Endothelial cell of umbilical vein (primary cell): ENCODE data around the gene LYSMD4. TPM values are rescaled to one million over a fixed set of nuclear protein-coding genes. Genes with fewer than 3 reads are reported as not detected.

Experiments
- BruUV-seq: library from RNA; stranded (reverse); fragments of 400-500 nt; replicated peaks from 2 replicates; lab custom pipeline; 2021; lab: Mats Ljungman, UMichigan
- CTCF ChIA-PET: fragments of 300-600, 350-600 bp; sonication (Branson Sonifier 250); formaldehyde crosslinking; loops from one replicate; lab custom pipeline; 2021; ENCODE audit warnings: antibody characterized with exemption, inconsistent platforms; lab: Charles Lee
- POLR2A ChIA-PET: fragments of 300-600, 350-600 bp; sonication (Branson Sonifier 250); formaldehyde crosslinking; loops from one replicate; lab custom pipeline; 2021; ENCODE audit warnings: antibody characterized with exemption, inconsistent platforms; lab: Charles Lee
- DNase-seq: peaks from one replicate; pipeline ENCODE4 v3.0.0-alpha.2; 2011; ENCODE audit warnings: low read depth, low spot score
- FAIRE-seq: peaks from 2 replicates; lab custom pipeline; 2011; peaks lifted over from hg19 to GRCh38; lab: Jason Lieb, UNC
- H2AFZ ChIP-seq: 2 replicates; pipeline ENCODE4 v1.6.0; 2012; ENCODE audit warnings: low read depth, low read length, control low read depth, inconsistent platforms
- H3K27ac ChIP-seq: 2 replicates; pipeline ENCODE4 v1.5.1; 2011; ENCODE audit warnings: low read depth, mild to moderate bottlenecking, control low read depth, low read length, moderate library complexity; ENCODE audit not compliant: insufficient read depth
- H3K27me3 ChIP-seq, 2 experiments: 2 replicates each; pipeline versions ENCODE4 v1.6.0 to v1.6.1; 2011; ENCODE audit warnings: low read length in 2 of 2, mixed read lengths in 1 of 2; ENCODE audit not compliant: control insufficient read depth in 2 of 2, insufficient read depth in 2 of 2
- H3K36me3 ChIP-seq, 2 experiments: 2 replicates in 1 of 2; 3 replicates in 1 of 2; pipeline ENCODE4 v1.5.1; 2011; ENCODE audit warnings: low read length in 2 of 2, mild to moderate bottlenecking in 1 of 2, moderate library complexity in 1 of 2; ENCODE audit not compliant: control insufficient read depth in 2 of 2, insufficient read depth in 2 of 2; ENCODE audit errors: extremely low read depth in 1 of 2
- H3K4me1 ChIP-seq: 3 replicates; pipeline ENCODE4 v1.5.1; 2011; ENCODE audit warnings: mild to moderate bottlenecking, low read length; ENCODE audit not compliant: control insufficient read depth, insufficient read depth; ENCODE audit errors: extremely low read depth
- H3K4me2 ChIP-seq: 2 replicates; pipeline ENCODE4 v1.6.1; 2011; ENCODE audit warnings: low read length, control low read depth, mixed read lengths; ENCODE audit not compliant: insufficient read depth
- H3K4me3 ChIP-seq, 3 experiments: fragments of 200-600 bp in 1 of 3; sonication (generic), shearing (Covaris generic) in 1 of 3; replicated peaks in 1 of 3; 2 replicates each; pipeline ENCODE4 v1.5.1; 2011 to 2016; ENCODE audit warnings: control low read depth in 3 of 3, low read length in 3 of 3, mild to moderate bottlenecking in 2 of 3, inconsistent platforms in 1 of 3, low read depth in 1 of 3, moderate library complexity in 1 of 3; ENCODE audit not compliant: insufficient read depth in 1 of 3
- H3K79me2 ChIP-seq: 2 replicates; pipeline ENCODE4 v1.6.0; 2012; ENCODE audit warnings: low read length, inconsistent platforms; ENCODE audit not compliant: control insufficient read depth, insufficient read depth
- H3K9ac ChIP-seq: replicated peaks from 2 replicates; pipeline ENCODE3; 2011; ENCODE audit warnings: low read length, control low read depth; ENCODE audit not compliant: insufficient read depth; ENCODE audit errors: extremely low read depth
- H3K9me1 ChIP-seq: replicated peaks from 3 replicates; pipeline ENCODE4 v1.6.0; 2011; ENCODE audit warnings: mild to moderate bottlenecking, low read length; ENCODE audit not compliant: control insufficient read depth, insufficient read depth; ENCODE audit errors: extremely low read depth
- H3K9me3 ChIP-seq: replicated peaks from 2 replicates; pipeline ENCODE4 v1.5.1; 2012; ENCODE audit warnings: low read length, inconsistent platforms; ENCODE audit not compliant: control insufficient read depth, insufficient read depth
- H4K20me1 ChIP-seq: replicated peaks from 2 replicates; pipeline ENCODE3; 2011; ENCODE audit warnings: mild to moderate bottlenecking, low read length; ENCODE audit not compliant: control insufficient read depth, insufficient read depth; ENCODE audit errors: extremely low read depth
- EZH2 ChIP-seq: IDR thresholded peaks from 2 replicates; pipeline ENCODE4 v1.6.1; 2012; ENCODE audit warnings: borderline replicate concordance, low read depth, mild to moderate bottlenecking, moderate library complexity, low read length, inconsistent platforms; ENCODE audit not compliant: severe bottlenecking
- FOS ChIP-seq: IDR thresholded peaks from 2 replicates; pipeline ENCODE4 v1.6.1; 2011; ENCODE audit warnings: mild to moderate bottlenecking, low read length, moderate library complexity, borderline replicate concordance; ENCODE audit not compliant: insufficient read depth
- GATA2 ChIP-seq: IDR thresholded peaks from 2 replicates; pipeline ENCODE4 v1.7.0; 2011; ENCODE audit warnings: low read depth, mild to moderate bottlenecking, moderate library complexity, mixed read lengths, low read length; ENCODE audit not compliant: insufficient read length, insufficient read depth
- JUN ChIP-seq: IDR thresholded peaks from 2 replicates; pipeline ENCODE4 v1.6.1; 2011; ENCODE audit warnings: borderline replicate concordance, low read depth; ENCODE audit not compliant: insufficient read length, insufficient read depth
- MYC ChIP-seq: IDR thresholded peaks from one replicate; pipeline ENCODE4 v1.6.1; 2011; ENCODE audit warnings: mild to moderate bottlenecking, low read depth, low read length
- POLR2A ChIP-seq: IDR thresholded peaks from 2 replicates; pipeline ENCODE4 v1.6.1; 2012; ENCODE audit warnings: low read depth, mild to moderate bottlenecking, control low read depth, low read length
- POLR2AphosphoS5 ChIP-seq: IDR thresholded peaks from 2 replicates; pipeline ENCODE4 v1.6.1; 2012; ENCODE audit warnings: low read depth, mild to moderate bottlenecking, control low read depth, low read length, moderate library complexity; ENCODE audit not compliant: insufficient read depth
- dilution Hi-C: fragments of 300-500 bp; cut with MboI; formaldehyde crosslinking; loops from one replicate; pipeline ENCODE4 v1.15.0; 2019; ENCODE audit warnings: low sequenced_read_pairs; ENCODE audit not compliant: extremely low pct_ligation_motif_present
- intact Hi-C: fragments of 100-400 bp; cut with micrococcal nuclease; formaldehyde crosslinking; loops from one replicate; pipeline ENCODE4 v1.10.0; 2022
- polyA plus RNA-seq, 4 experiments: library from polyadenylated mRNA; depleted of rRNA in 3 of 4; stranded (reverse) in 3 of 4; unstranded in 1 of 4; fragments of >200 nt; gene quantifications; 2 replicates each; pipeline versions ENCODE4 v1.2.1 to v1.2.3, GENCODE V29; 2011 to 2012; ENCODE audit warnings: missing spikeins in 1 of 4
- total RNA-seq: library from RNA; stranded (reverse); gene quantifications from 2 replicates; pipeline ENCODE4 v1.2.3, GENCODE V29; 2021
- TF ChIP-seq, protein P1 (sequence below), 2 donors: IDR thresholded peaks; 1 replicate in 1 of 2; 2 replicates in 1 of 2; pipeline ENCODE4 v1.5.1; 2011; ENCODE audit warnings: low read length in 2 of 2, mild to moderate bottlenecking in 2 of 2, moderate library complexity in 2 of 2, control low read depth in 1 of 2, inconsistent platforms in 1 of 2, low read depth in 1 of 2; ENCODE audit not compliant: insufficient read depth in 1 of 2; ENCODE audit errors: extremely low read depth in 1 of 2
- TF ChIP-seq, protein P2 (sequence below): IDR thresholded peaks from 2 replicates; pipeline ENCODE4 v1.6.1; 2011; ENCODE audit not compliant: insufficient read depth, insufficient read length

LYSMD4 gene
- total and polyA plus RNA-seq, 2 donors (not counting 3 experiments of a cell fraction or from before 2014, with no cell fraction given): 7.0 to 7.1 TPM

DNA sequence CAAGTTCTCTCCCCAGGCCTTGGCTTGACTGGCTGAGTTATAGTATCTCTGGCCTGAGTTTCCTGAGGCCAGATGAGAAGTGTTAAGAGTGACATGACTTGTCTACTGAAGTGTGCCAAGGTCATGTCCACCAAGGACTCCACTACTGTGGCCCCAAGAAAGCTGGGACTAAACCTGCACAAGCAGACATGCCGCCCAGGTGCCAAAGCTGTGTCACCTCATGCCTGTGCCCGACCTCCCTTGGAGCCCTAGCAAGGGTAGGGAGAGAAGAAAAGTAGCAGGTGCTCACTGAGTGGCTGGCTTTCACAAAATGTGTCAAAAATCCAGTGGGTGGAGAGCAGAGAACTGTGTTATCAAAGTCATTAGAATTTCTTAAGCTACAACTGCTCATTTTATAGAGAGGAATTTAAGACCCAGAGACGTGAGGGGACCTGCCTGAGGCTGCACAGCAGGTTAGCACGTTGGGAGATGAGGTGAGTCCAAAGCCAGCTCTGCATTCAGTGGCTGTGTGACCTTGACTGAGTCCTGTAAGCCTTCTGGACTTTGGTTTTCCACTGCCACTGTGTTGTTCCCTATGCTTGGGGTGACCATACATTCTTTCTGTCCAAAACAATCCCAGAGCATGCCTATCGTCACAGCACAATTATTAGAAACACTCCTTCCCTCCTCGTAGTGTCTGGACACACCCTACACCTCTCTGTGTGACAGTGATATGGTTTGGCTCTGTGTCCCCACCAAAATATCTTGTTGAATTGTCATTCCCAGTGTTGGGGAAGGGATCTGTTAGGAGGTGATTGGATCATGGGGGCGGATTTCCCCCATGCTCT, 5.0 kb upstream of the LYSMD4 start:
- no peak overlapping the region for H3K4me2 ChIP-seq
- dilution Hi-C loops: no loop called here
- H3K4me1 ChIP-seq: no peaks in the 10 kb centered on the region
- no peak overlapping the region for H2AFZ ChIP-seq
- H3K9ac ChIP-seq: no peak overlapping the region
- H3K27ac ChIP-seq: no peak overlapping the region
- no peaks in the 10 kb centered on the region for H4K20me1 ChIP-seq
- ChIA-PET POLR2A (no interaction called here), CTCF (interaction anchor here (3.1 kb wide), 1 partner anchor 18 kb away, joined by 20 read pairs; no protein-coding TSS in a partner anchor)
- BruUV-seq: no TSS peak
- no peak for DNase-seq
- no peak overlapping the region for H3K4me3 ChIP-seq
- no peaks in the 10 kb centered on the region for H3K9me3 ChIP-seq
- H3K9me1 ChIP-seq: no peaks in the 10 kb centered on the region
- TF ChIP-seq GATA2 (no peak), POLR2A (no peak), MYC (no peak), POLR2AphosphoS5 (no peak), FOS (no peak), JUN (no peak), EZH2 (no peak)
- TF ChIP-seq, protein P1, sequence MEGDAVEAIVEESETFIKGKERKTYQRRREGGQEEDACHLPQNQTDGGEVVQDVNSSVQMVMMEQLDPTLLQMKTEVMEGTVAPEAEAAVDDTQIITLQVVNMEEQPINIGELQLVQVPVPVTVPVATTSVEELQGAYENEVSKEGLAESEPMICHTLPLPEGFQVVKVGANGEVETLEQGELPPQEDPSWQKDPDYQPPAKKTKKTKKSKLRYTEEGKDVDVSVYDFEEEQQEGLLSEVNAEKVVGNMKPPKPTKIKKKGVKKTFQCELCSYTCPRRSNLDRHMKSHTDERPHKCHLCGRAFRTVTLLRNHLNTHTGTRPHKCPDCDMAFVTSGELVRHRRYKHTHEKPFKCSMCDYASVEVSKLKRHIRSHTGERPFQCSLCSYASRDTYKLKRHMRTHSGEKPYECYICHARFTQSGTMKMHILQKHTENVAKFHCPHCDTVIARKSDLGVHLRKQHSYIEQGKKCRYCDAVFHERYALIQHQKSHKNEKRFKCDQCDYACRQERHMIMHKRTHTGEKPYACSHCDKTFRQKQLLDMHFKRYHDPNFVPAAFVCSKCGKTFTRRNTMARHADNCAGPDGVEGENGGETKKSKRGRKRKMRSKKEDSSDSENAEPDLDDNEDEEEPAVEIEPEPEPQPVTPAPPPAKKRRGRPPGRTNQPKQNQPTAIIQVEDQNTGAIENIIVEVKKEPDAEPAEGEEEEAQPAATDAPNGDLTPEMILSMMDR (IDR thresholded peaks at IDR 0.05; ENCODE audit: extremely low read depth in 1 of 2, insufficient read depth in 1 of 2, low read depth in 1 of 2, low read length in 2 of 2): no peak
- TF ChIP-seq, protein P2, sequence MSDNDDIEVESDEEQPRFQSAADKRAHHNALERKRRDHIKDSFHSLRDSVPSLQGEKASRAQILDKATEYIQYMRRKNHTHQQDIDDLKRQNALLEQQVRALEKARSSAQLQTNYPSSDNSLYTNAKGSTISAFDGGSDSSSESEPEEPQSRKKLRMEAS: no peak
- FAIRE-seq: no peak
- H3K36me3 ChIP-seq: no peaks in the 10 kb centered on the region
- intact Hi-C loops: no loop called here
- no peaks in the 10 kb centered on the region for H3K79me2 ChIP-seq
- H3K27me3 ChIP-seq: no peaks in the 10 kb centered on the region
